Mucosa of stomach (tissue), 1 donor: ENCODE measurements around the gene GNAT1.
A peak's percentile ranks its signal among the peaks of the same experiment; 100 is the strongest.
"Not testable (repeated sequence)": the region's sequence is repeated elsewhere in the genome, so short reads cannot be mapped to it uniquely, and the experiment has no call there.

ENCODE experiments used
- H3K27me3 ChIP-seq: one replicate; pipeline ENCODE4 v1.7.0; 2013; ENCODE audit warnings: mild to moderate bottlenecking, low read length; ENCODE audit not compliant: control insufficient read depth, insufficient read depth
- H3K36me3 ChIP-seq: one replicate; pipeline ENCODE4 v1.7.0; 2013; ENCODE audit warnings: low read length; ENCODE audit not compliant: control insufficient read depth, insufficient read depth
- H3K4me1 ChIP-seq: one replicate; pipeline ENCODE4 v1.7.0; 2013; ENCODE audit warnings: mild to moderate bottlenecking, low read length; ENCODE audit not compliant: control insufficient read depth, insufficient read depth
- H3K4me3 ChIP-seq: one replicate; pipeline ENCODE4 v1.7.0; 2013; ENCODE audit warnings: low read length
- H3K9ac ChIP-seq: one replicate; pipeline ENCODE4 v1.7.0; 2013; ENCODE audit warnings: mild to moderate bottlenecking, low read length, moderate library complexity
- H3K9me3 ChIP-seq: one replicate; pipeline ENCODE4 v1.7.0; 2013; ENCODE audit warnings: mild to moderate bottlenecking, low read length, moderate library complexity; ENCODE audit not compliant: control insufficient read depth
- donor health status: Pancreatic carcinoma.

The GNAT1 gene

DNA sequence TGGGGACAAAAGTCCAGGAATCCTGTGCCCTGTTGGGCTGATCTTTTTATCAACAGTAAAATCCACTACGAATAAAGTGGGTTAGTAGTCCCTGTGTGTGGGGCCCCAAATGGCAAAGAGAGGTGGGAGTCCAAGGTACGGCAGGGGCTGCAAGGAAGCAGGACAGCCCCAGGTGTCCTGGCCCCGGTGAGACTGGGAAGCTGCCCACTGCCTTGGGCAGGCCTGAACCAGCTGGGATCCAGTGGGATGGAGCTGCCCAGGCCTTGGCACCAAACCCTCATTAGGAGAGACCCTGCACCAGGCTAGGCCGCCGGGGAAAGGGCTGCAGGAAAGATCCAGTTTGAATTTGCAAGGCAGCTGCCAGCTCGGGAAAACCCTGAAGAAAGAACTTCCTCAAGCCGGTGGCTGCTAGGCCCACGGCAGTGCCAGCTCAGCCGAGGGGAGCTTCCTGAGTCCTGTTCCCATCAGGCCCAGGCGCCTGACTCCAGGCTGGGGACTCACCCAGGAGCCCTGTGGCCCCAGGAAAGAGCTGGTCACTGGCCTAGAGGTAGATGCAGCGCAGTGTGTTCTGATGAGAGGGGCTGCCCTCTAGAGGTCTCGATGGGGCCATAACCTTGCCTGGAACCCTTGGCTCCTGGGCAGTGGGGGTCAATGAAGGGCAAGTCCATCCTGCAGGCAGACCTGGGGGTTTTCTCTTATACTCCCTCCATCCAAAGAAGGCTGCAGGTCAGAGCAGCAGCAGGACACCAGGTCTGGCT lies 30.2 kb downstream of the GNAT1 start:
- Histone ChIP-seq H3K4me1 (peaks cover 12% of the 10 kb centered on the region), H3K36me3 (no peaks in the 10 kb centered on the region), H3K27me3 (peaks cover 2% of the 10 kb centered on the region), H3K4me3 (no peak overlapping the region), H3K9me3 (no peaks in the 10 kb centered on the region), H3K9ac (no peak overlapping the region)

DNA sequence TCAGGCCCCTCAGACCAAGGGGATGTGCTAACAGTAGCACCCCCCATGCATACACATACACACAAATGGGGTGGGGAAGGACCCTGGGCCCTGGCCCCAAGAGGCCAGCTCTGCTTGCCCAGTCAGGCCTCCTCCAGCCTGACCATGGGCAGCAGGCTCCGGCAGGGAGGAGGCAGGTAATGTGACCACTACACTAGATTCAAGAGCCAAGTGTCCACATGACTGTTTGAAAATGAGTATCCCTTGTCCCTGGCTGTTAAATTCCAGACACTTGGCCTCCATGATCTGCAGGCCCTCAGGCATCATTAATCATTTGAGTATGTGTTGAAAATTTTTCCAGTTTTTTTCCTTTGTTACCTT lies 30.7 kb downstream of the GNAT1 start:
- Histone ChIP-seq H3K9ac (no peak overlapping the region), H3K4me1 (peaks cover 18% of the 10 kb centered on the region), H3K4me3 (no peak overlapping the region), H3K27me3 (peaks cover 2% of the 10 kb centered on the region), H3K36me3 (no peaks in the 10 kb centered on the region), H3K9me3 (no peaks in the 10 kb centered on the region)

DNA sequence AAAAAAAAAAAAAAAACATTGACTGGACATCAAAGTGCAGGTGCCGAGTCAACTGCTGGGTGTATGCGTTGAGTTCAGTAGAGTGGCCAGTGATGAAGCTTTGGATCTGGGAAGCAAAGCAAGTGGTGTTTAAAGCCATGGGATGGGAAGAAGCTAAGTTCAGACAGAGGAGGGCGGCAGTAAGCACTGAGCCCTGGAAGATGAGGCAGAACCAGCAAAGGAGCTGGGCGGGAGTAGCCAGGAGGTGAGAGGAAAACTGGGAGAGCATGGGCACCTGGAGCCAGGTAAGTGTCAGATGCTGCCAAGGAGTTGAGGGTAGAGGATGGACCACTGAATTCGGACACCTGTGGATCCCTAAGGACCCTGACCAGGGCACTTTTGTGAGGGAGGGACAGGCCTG lies 33.2 kb downstream of the GNAT1 start:
- no peak overlapping the region for H3K4me3 ChIP-seq
- no peaks in the 10 kb centered on the region for H3K27me3 ChIP-seq
- H3K36me3 ChIP-seq, result no peaks in the 10 kb centered on the region
- H3K4me1 ChIP-seq, result peaks cover 24% of the 10 kb centered on the region
- H3K9me3 ChIP-seq, result no peaks in the 10 kb centered on the region
- no peak overlapping the region for H3K9ac ChIP-seq

DNA sequence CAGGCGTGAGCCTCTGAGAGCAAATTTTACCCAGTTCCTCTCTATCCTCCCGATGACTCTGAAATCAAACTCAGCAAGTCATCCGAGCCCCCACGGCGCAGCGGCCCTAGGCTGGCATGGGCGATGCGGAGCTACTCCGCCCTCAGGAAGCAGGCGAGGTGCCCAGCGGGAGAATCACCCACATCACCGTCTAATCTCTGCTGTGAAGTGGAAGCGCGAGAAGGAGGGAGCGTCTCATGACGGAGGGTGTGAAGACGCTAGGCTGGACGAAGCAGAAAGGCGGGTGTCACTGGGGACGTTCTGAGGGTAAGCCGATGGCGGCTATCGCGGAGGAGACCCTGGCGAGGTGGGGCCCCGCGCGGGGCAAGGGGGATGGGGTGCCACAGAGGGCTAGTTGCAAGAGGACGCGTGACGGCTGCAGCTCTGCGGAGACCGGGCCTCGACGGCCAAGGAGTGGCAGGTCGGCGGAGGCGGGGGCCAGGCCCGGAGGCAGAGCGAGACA lies 35.5 kb downstream of the GNAT1 start:
- peak overlapping the region; percentile 66 for H3K9ac ChIP-seq

DNA sequence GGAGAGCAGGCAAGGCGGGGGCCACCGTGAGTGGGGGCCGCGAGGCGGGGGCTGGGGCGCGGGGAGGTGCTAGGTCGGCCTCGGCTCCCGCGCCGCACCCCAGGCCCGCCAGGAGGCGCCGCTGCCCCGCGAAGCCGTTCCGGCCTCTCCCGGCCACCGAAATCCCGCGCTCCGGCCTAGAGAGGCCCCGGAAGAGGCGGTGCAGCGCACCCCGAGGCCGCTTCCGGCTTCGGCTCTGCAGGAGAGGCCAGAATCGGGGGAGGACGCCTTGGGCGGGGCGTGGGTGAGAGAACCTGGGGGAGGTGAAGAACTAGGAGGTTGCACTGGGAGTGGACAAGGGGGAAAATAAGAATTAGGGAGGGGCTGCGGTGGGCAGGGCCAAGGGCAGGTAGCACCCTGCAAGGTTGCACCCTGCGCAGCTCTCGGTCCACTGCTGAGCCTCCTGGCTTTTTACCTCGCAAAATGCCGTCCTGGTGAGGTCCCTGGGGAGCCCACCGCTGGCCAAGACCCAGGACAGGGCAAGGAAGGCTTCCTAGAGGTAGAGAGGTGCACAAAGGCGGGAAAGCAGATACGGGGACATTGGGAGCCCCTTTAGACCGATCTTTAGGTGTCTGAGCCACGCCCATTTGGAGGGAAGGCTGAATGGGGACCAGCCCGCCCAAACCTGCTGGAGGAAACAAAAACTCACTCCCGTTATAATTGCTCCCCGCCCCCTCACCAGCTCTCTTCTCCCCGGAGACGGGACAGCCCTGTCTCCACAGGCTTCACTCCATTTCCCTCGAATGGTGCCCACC lies 36.2 kb downstream of the GNAT1 start:
- Histone ChIP-seq H3K9ac (peak overlapping the region; percentile 66), H3K9me3 (no peaks in the 10 kb centered on the region), H3K36me3 (no peaks in the 10 kb centered on the region), H3K4me3 (peak overlapping the region; percentile 72), H3K4me1 (peaks cover 29% of the 10 kb centered on the region), H3K27me3 (no peaks in the 10 kb centered on the region)

More for the DNA sequence above, 35.5 kb downstream of the GNAT1 start:
- Histone ChIP-seq H3K4me3 (peak overlapping the region; percentile 6), H3K27me3 (no peaks in the 10 kb centered on the region), H3K4me1 (peaks cover 29% of the 10 kb centered on the region), H3K9me3 (no peaks in the 10 kb centered on the region), H3K36me3 (no peaks in the 10 kb centered on the region)

DNA sequence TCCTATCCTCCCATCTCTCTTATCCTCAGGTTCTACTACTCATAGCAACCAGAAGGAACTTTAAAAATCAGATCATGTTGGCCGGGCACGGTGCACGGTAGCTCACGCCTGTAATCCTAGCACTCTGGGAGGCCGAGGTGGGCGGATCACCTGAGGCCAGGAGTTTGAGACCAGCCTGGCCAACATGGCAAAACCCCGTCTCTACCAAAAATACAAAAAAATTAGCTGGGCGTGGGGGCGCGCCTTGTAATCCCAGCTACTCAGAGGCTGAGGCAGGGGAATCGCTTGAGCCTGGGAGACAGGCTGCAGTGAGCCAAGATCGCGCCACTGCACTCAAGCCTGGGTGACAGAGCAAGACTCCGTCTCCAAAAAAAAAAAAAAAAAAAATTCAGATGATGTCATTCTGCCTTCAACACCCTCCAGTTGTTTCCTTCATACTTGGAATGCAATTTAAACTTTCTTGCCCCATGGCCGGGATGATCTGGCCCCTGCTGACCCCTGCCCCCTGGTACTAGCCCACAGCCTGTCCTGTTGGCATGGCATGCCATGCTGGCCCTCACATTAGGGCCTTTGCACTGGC lies 36.9 kb downstream of the GNAT1 start:
- peak overlapping the region; percentile 72 for H3K4me3 ChIP-seq
- H3K36me3 ChIP-seq, H3K27me3 ChIP-seq, H3K9me3 ChIP-seq: not testable (repeated sequence)
- H3K9ac ChIP-seq, result peak overlapping the region; percentile 66
- H3K4me1 ChIP-seq, result peaks cover 29% of the 10 kb centered on the region

DNA sequence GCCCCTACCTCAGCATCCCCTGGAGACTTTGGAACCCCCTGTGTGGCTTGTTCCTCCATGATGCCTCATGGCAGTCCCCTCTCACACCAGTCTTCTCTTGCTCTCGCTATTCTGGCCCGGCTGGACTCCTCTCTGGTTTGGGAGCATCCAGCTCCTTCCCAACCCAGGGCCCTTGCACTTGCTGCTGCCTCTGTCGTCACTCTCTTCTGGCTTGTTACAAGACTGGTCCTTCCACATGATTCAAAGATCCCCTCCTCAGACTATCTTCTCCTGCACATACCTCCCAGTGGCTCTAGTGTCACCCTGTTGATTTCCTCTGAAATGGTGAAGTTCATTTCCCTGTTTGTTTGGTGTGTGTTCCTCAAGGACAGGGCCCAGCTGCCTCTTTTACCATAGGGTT lies 38.1 kb downstream of the GNAT1 start:
- Histone ChIP-seq H3K9ac (no peak overlapping the region), H3K27me3 (no peaks in the 10 kb centered on the region), H3K9me3 (no peaks in the 10 kb centered on the region), H3K4me3 (no peak overlapping the region), H3K36me3 (no peaks in the 10 kb centered on the region), H3K4me1 (peaks cover 30% of the 10 kb centered on the region)

DNA sequence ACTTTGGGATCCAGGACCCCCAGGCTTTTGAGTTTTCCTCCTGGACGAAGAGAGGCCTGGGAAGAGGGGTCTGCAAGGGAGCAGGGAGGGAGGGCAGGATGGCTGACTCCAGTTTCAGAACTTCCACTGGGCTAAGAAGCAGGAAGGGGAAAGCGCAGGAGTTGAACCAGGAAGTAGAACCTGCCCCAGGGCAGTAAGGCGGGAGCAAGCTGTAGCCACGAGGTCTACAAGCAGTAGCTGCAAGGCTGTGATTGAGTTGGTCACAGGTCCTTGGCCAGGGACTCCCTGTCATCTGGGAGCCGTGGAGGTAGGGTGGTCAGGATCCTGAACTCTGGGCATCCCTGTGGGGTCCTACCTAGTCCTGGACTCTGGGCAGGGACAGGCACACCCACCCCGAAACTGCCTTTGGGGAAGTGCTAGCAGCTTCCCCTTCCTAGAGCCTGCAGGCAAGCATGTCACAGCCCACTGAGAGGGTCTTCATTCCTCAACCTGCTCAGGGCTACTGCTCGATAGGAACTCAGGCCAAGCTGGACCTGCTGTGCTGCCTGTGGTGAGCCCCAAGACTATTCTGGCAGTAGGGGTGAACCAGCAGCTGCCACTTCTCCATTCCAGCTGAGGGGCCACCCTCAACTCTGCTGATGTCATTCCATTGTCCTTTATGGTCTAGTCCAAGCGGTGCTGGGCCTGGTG lies 38.8 kb downstream of the GNAT1 start:
- no peak overlapping the region for H3K4me3 ChIP-seq
- H3K27me3 ChIP-seq, result no peaks in the 10 kb centered on the region
- H3K4me1 ChIP-seq, result peaks cover 38% of the 10 kb centered on the region
- H3K9ac ChIP-seq, result no peak overlapping the region
- no peaks in the 10 kb centered on the region for H3K9me3 ChIP-seq
- H3K36me3 ChIP-seq, result no peaks in the 10 kb centered on the region

DNA sequence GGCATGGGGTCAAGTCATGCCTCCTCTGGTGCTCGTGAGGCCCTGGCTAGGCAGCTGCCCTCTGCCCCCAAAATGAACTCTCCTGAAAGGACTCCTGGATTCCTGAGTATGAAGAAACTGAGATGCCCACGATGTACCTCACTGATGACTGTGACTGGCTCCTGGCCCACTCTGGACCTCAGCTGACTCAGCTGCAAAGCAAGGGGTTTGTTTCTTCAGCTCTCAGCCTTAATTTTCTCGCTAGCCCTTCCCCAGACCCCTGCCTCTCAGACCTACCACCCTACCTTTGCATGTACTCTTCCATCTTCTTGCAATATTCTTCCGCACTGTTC lies 39.4 kb downstream of the GNAT1 start:
- no peaks in the 10 kb centered on the region for H3K9me3 ChIP-seq
- no peak overlapping the region for H3K9ac ChIP-seq
- H3K4me1 ChIP-seq, result peaks cover 43% of the 10 kb centered on the region
- no peaks in the 10 kb centered on the region for H3K27me3 ChIP-seq
- H3K36me3 ChIP-seq, result no peaks in the 10 kb centered on the region
- no peak overlapping the region for H3K4me3 ChIP-seq

DNA sequence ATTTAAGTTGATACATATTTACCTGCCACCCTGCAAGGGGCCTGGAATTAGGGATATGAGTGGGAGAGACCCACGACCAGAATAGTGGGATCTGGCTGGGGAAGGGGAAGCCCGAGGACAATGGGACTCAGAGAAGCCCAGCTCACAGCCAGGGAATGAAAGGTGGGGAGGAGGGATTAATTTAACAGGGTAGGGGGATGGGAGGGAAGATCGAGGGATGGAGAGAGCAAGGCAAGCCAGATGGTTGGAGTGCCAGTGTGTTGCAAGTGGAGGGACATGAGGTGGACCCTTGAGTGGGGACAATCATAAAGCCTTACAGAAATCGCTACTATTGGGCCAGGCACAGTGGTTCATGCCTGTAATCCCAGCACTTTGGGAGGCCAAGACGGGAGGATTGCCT lies 40.2 kb downstream of the GNAT1 start:
- H3K27me3 ChIP-seq, result no peaks in the 10 kb centered on the region
- H3K9me3 ChIP-seq, result no peaks in the 10 kb centered on the region
- H3K9ac ChIP-seq, result no peak overlapping the region
- H3K4me3 ChIP-seq, result no peak overlapping the region
- peaks cover 37% of the 10 kb centered on the region for H3K4me1 ChIP-seq
- H3K36me3 ChIP-seq, result no peaks in the 10 kb centered on the region

DNA sequence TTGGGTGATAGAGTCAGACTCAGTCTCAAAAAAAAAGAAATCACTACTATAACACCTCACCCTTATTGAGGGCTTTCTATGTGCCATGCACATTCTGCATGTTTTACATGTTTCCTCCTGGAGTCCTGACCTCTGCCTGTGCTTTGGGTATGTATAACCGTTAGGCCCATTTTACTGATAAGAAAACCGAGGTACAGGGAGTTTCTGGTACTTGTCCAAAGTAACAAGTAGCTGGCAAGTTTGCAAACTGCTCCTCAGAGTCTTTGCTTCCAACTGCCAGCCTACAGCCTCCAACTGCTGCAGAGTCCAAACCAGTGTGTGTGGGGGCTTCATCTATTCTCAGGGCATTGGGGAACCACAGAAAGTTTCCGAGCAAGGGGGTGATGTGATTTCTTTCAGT lies 40.9 kb downstream of the GNAT1 start:
- H3K4me3 ChIP-seq, result no peak overlapping the region
- no peaks in the 10 kb centered on the region for H3K36me3 ChIP-seq
- peaks cover 7% of the 10 kb centered on the region for H3K27me3 ChIP-seq
- H3K9me3 ChIP-seq, result no peaks in the 10 kb centered on the region
- no peak overlapping the region for H3K9ac ChIP-seq
- peaks cover 39% of the 10 kb centered on the region for H3K4me1 ChIP-seq

DNA sequence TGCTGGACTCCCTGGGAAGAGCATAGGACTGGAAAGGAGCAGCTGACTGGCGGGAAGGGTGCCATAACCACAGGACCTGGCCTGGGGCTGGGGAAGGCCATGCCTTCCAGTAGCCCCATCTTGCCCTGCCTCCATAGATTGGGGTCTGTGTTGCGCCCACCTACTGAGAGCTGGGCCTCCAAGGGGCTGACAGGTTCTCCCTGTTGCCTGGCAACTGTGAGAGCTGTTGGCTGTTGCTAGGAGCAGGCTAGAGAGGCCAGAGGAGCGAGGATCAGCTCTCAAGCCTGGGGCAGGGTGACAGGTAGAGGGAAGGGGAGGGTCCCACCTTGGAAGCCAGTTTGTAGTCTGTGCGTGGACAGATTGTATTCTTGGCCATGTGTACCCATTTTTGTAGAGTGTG lies 41.8 kb downstream of the GNAT1 start:
- Histone ChIP-seq H3K36me3 (no peaks in the 10 kb centered on the region), H3K4me3 (no peak overlapping the region), H3K9me3 (no peaks in the 10 kb centered on the region), H3K9ac (no peak overlapping the region), H3K4me1 (peaks cover 46% of the 10 kb centered on the region), H3K27me3 (peaks cover 12% of the 10 kb centered on the region)
